Brain pericyte (primary cell): ENCODE data around the gene DGKI.
"Not testable (repeated sequence)": the region's sequence is repeated elsewhere in the genome, so short reads cannot be mapped to it uniquely, and the experiment has no call there.

Experiments used
- DNase-seq: peaks from one replicate; pipeline ENCODE4 v3.0.0-alpha.2; 2012; ENCODE audit warnings: low read depth, low spot score

Gene DGKI

GRCh38 chr7:137835486-137836112 is 11.2 kb downstream of the DGKI start:
- DNase-seq, result no peak

- DNase-seq, result no peak
Measured at GRCh38 chr7:137834552-137834951, 12.2 kb downstream of the DGKI start.

GRCh38 chr7:137832990-137833389 is 13.8 kb downstream of the DGKI start:
- DNase-seq, result not testable (repeated sequence)

DNA sequence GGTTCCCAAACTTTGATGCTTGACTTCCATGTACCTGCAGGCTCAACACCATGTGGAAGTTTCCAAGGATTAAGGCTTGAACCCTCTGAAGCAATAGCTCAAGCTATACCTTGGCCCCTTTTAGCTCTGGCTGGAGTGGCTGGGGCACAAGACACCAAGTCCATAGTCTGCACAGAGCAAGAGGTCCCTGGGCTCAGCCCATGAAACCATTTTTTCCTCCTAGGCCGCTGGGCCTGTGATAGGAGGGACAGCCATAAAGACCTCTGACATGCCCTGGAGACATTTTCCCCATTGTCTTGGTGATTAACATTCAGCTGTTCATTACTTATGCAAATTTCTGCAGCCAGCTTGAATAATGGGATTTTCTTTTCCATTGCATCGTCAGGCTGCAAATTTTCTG is 14.4 kb downstream of the DGKI start:
- DNase-seq, result no peak

DNA sequence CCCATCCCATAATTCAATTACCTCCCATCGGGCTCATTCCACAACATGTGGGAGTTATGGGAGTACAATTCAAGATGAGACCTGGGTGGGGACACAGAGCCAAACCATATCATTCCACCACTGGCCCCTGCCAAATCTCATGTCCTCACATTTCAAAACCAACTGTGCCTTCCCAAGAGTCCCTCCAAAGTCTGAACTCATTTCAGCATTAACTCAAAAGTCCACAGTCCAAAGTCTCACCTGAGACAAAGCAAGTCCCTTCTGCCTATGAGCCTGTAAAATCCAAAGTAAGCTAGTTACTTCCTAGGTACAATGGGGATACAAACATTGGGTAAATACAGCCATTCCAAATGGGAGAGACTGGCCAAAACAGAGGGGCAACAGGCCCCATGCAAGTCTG is 15.2 kb downstream of the DGKI start:
- DNase-seq, result not testable (repeated sequence)

DNA sequence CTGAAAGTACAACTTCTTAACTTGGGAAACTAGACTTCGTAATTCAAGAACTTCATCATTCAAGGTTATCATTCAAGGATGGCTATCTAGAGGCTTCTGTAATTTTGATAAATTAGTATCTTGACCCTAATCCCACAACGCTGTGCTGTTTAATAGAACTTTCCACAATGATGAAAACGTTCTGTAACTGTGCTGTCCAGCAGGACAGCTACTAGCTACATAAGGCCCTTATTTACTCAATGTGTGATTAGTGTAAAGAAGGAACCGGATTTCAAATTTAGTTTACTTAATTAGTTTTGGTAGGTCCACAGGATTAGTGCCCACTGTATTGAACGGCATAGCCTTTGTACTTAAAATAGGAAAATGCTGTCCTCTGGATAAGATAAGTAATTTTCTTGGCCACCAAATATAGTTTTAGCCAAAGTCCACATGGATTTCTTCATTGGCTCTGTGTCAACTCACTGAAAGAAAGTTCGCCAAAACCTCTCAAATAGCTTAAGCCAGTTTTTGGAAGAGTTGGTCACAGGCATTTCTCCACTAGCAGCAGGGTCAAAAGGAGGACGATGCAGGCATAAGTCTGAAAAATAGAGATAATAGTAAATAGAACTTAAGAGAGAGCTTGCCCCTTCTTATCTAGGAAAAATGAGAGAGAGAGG is 17.3 kb downstream of the DGKI start:
- DNase-seq, result no peak

DNA sequence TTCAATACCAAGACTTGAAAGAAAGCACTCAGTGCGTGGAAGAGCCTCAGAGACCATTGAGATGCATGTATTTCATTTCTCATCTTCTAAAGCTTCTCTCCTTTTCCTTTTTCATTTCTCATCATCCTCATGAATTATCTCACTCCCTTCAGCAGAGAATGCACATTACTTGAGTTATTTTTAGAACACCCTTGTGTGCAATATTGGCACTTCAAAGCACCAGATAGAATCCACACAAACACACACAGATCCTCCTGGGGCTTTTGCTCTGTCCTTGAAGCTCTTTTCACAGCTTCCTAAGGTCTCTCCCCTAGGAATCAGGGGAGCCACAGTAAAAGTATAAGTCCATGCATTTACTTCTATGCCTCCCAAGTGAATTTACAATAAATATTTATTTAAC is 18.3 kb downstream of the DGKI start:
- no peak for DNase-seq

- DNase-seq, result no peak
Measured at GRCh38 chr7:137825489-137825888, 21.3 kb downstream of the DGKI start.

- no peak for DNase-seq
Measured at GRCh38 chr7:137820677-137821420, 25.9 kb downstream of the DGKI start.

DNA sequence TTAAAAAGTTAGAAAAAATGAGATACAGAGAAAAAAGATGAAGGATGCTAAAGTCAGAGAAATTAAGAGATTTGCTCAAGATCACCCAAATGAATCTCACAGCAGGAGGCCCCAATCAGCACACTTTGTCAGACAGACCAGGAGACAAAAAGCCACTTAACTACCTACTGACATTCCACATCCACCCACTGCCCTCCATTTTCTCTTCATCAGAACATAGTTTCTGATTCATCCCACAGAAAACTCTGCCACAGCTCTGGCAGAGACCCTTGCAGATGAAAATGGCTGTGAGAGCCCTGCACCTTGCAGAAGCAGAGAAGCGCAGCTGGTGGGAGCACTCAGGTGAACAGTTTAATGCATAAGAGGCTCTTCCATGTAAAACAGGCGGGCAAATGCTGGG is 26.6 kb downstream of the DGKI start:
- DNase-seq, result no peak

- DNase-seq, result no peak
Measured at GRCh38 chr7:137818036-137818435, 28.7 kb downstream of the DGKI start.

GRCh38 chr7:137816696-137817320 is 30.0 kb downstream of the DGKI start:
- DNase-seq, result no peak

DNA sequence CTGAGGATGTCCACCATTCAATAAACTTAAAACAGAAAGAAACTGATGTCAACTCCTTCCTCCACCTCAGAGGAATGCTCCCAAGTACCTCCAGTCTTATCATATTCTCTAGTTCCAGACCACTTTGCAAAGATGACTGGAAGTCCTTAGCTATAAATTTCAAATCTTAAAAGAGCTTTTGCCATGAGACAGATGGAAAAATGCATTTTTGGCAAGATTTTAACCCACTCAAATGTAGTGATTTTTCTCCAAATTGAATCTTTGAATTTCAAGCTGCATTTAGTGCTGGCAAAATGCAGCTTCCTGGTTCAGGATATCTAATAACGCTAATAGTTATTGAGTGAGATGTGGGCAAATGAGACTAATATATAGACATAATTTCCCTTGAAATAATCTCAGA is 33.2 kb downstream of the DGKI start:
- DNase-seq, result no peak

GRCh38 chr7:137810248-137810647 is 36.5 kb downstream of the DGKI start:
- DNase-seq, result no peak

DNA sequence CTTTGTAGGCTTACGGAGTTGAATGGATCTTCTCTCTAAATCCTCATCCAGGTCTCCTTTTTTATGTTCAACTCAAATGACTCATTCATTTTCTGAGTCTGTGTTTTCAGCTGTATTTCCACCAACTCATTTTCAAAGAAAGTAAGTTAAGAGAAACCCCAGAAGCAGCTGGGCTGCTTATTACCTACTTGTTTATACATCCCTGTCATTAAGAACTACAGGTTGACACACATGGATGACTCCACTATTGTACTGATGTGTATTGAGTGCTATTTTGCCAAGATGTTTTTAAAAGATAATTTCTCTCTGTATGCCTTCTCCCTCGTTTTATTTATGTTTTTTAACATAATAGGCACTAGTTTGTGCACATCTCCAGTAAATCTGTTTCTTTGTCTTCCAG is 41.9 kb downstream of the DGKI start:
- DNase-seq, result no peak

- DNase-seq, result no peak
Measured at GRCh38 chr7:137801491-137801890, 45.3 kb downstream of the DGKI start.

DNA sequence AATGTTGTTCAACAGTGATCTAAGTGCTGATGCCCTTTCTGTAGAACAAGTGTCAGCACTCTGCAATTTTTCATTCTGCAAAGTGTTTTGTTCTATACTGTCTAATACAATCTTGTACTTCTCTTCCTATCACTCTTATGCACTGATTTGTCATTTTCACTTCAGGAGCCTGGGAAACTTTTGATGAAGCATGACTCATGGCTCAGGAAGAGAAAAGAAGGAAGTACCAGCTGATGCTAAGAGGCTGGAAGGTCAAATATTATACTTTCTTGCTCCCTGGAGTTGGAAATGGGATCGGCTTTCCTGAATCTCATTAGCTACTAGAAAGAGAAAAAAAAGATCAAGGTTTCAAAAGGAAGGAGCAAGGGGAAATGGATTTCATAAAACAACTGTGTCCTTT is 45.8 kb downstream of the DGKI start:
- DNase-seq, result no peak

DNA sequence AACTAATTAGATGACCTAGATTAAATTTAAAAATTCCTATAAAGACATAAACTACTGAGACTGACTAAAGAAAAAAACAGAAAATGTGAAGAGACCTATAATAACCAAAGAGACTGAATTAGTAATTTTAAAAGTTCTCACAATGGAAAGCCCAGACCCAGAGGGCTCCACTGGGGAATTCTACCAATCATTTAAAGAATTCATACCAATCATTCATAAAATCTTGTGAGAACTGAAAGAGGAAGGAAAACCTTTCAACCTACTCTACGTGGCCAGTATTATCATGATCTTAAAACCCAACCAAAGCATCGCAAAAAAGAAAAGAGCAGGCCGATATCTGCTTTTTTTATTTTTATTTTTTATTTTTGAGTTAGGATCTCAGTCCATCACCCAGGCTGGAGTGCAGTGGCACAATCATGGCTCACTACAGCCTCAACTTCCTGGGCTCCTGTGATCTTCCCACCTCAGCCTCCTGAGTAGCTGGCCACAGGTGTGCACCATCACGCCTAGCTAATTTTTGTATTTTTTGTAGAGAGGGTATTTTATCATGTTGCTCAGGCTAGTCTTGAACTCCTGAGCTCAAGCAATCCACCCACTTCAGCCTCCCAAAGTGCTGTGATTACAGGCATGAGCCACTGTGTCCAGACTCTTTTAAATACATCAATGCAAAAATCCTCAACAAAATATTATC is 48.6 kb downstream of the DGKI start:
- DNase-seq, result no peak

GRCh38 chr7:137795211-137795610 is 51.6 kb downstream of the DGKI start:
- no peak for DNase-seq

- no peak for DNase-seq
Measured at GRCh38 chr7:137791930-137792329, 54.8 kb downstream of the DGKI start.

GRCh38 chr7:137790828-137791227 is 55.9 kb downstream of the DGKI start:
- DNase-seq, result no peak
